HepG2 (cell line): Measurements from ENCODE around the gene YAP1. TPM values are rescaled to one million over a fixed set of nuclear protein-coding genes. Genes with fewer than 3 reads are reported as not detected.

Experiments used
- ATAC-seq: fragments of 200-7000 bp; cut with Tn5 transposase; 3 replicates; pipeline ENCODE4 v1.9.1; 2020; ENCODE audit warnings: mild to moderate bottlenecking, moderate library complexity
- BruUV-seq: library from RNA; stranded (reverse); fragments of 400-500 nt; replicated peaks from 2 replicates; lab custom pipeline; 2021; lab: Mats Ljungman, UMichigan
- CTCF ChIA-PET: fragments of 300-600 bp; formaldehyde crosslinking; extraction: SDS; loops from one replicate; lab custom pipeline; 2021; ENCODE audit warnings: low total read pairs, inconsistent platforms, low intra/inter-chr PET ratio; lab: Yijun Ruan, JAX
- POLR2A ChIA-PET: fragments of 350-600 bp; sonication (Branson Sonifier 250); formaldehyde crosslinking; loops from one replicate; lab custom pipeline; 2020; ENCODE audit warnings: antibody characterized with exemption, inconsistent platforms; lab: Yijun Ruan, JAX
- DNase-seq: peaks from one replicate; pipeline ENCODE4 v3.0.0-alpha.2; 2015; ENCODE audit warnings: low spot score
- FAIRE-seq: peaks from 3 replicates; lab custom pipeline; 2011; peaks lifted over from hg19 to GRCh38; lab: Jason Lieb, UNC
- H2AFZ ChIP-seq: one replicate; pipeline ENCODE4 v1.6.1; 2011; ENCODE audit warnings: low read length, inconsistent platforms
- H3K27ac ChIP-seq: fragments of 300-600 bp; 3 replicates; pipeline ENCODE4 v1.8.0; 2011; ENCODE audit warnings: mixed run types, mild to moderate bottlenecking, mixed read lengths, low read length, inconsistent platforms; ENCODE audit not compliant: insufficient read depth; ENCODE audit errors: extremely low read length
- H3K27me3 ChIP-seq, 2 experiments: fragments of 200-600 bp in 1 of 2; 2 replicates in 1 of 2; 3 replicates in 1 of 2; pipeline versions ENCODE4 v1.6.0 to v1.8.0; 2011; ENCODE audit warnings: low read length in 2 of 2, mild to moderate bottlenecking in 2 of 2, moderate library complexity in 2 of 2, inconsistent platforms in 1 of 2; ENCODE audit not compliant: insufficient read depth in 2 of 2, control insufficient read depth in 1 of 2
- H3K36me3 ChIP-seq, 2 experiments: fragments of 200-600 bp in 1 of 2; replicated peaks in 1 of 2; 2 replicates in 1 of 2; 3 replicates in 1 of 2; pipeline versions ENCODE4 v1.5.1 to v1.8.0; 2011; ENCODE audit warnings: low read length in 2 of 2, inconsistent platforms in 1 of 2; ENCODE audit not compliant: insufficient read depth in 2 of 2, control insufficient read depth in 1 of 2
- H3K4me1 ChIP-seq: 2 replicates; pipeline ENCODE4 v1.5.1; 2012; ENCODE audit warnings: low read length, inconsistent platforms; ENCODE audit not compliant: insufficient read depth
- H3K4me2 ChIP-seq: 2 replicates; pipeline ENCODE4 v1.6.0; 2011; ENCODE audit warnings: low read depth, low read length, inconsistent platforms
- H3K4me3 ChIP-seq, 3 experiments: fragments of 200-600 bp in 1 of 3; sonication (generic), shearing (Covaris generic) in 1 of 3; replicated peaks in 1 of 3; 2 replicates each; pipeline ENCODE4 v1.5.1; 2011 to 2016; ENCODE audit warnings: low read length in 3 of 3, inconsistent platforms in 2 of 3, low read depth in 2 of 3, mild to moderate bottlenecking in 2 of 3, control low read depth in 1 of 3, mixed read lengths in 1 of 3; ENCODE audit not compliant: insufficient read depth in 1 of 3
- H3K79me2 ChIP-seq: one replicate; pipeline ENCODE4 v1.6.1; 2011; ENCODE audit warnings: low read length, inconsistent platforms; ENCODE audit not compliant: insufficient read depth
- H3K9ac ChIP-seq: 2 replicates; pipeline ENCODE4 v1.6.0; 2011; ENCODE audit warnings: mild to moderate bottlenecking, low read depth, low read length, inconsistent platforms; ENCODE audit not compliant: insufficient read depth
- H3K9me3 ChIP-seq: 2 replicates; pipeline ENCODE4 v1.5.1; 2012; ENCODE audit warnings: mild to moderate bottlenecking, low read length
- H4K20me1 ChIP-seq: 2 replicates; pipeline ENCODE4 v1.6.0; 2011; ENCODE audit warnings: inconsistent platforms, mild to moderate bottlenecking, low read length, moderate library complexity; ENCODE audit not compliant: insufficient read depth
- DZIP1 ChIP-seq: sonication (generic); formaldehyde crosslinking; IDR thresholded peaks from 2 replicates; pipeline ENCODE4 v1.5.0; 2020; ENCODE audit warnings: mild to moderate bottlenecking, missing genetic modification reagents
- MTA1 ChIP-seq: sonication (generic); formaldehyde crosslinking; IDR thresholded peaks from 2 replicates; pipeline ENCODE4 v1.4.0; 2020; ENCODE audit warnings: missing genetic modification reagents, mild to moderate bottlenecking, borderline replicate concordance
- PHF21A ChIP-seq: sonication (generic); formaldehyde crosslinking; IDR thresholded peaks from 2 replicates; pipeline ENCODE4 v1.5.0; 2020; ENCODE audit warnings: mild to moderate bottlenecking, missing genetic modification reagents
- PITX1 ChIP-seq: sonication (generic); formaldehyde crosslinking; IDR thresholded peaks from 2 replicates; pipeline ENCODE4 v1.5.1; 2020; ENCODE audit warnings: mild to moderate bottlenecking, missing genetic modification reagents
- U2AF1 ChIP-seq: fragments of 200-400 bp; formaldehyde crosslinking; optimal IDR thresholded peaks from 2 replicates; pipeline ENCODE3; 2017; ENCODE audit warnings: mild to moderate bottlenecking, low read depth, low read length
- ZFP90 ChIP-seq: sonication (generic); formaldehyde crosslinking; IDR thresholded peaks from 2 replicates; pipeline ENCODE4 v1.8.0; 2022; ENCODE audit warnings: missing genetic modification reagents, mild to moderate bottlenecking, inconsistent platforms, borderline replicate concordance
- ZNF564 ChIP-seq: sonication (generic); formaldehyde crosslinking; IDR thresholded peaks from 2 replicates; pipeline ENCODE4 v1.8.1; 2023; ENCODE audit warnings: mild to moderate bottlenecking, missing genetic modification reagents
- ZNF569 ChIP-seq: sonication (generic); formaldehyde crosslinking; IDR thresholded peaks from 2 replicates; pipeline ENCODE4 v1.5.0; 2020; ENCODE audit warnings: mild to moderate bottlenecking, missing genetic modification reagents, moderate library complexity, borderline replicate concordance
- WGBS: methylation state at CpG from one replicate; pipeline ENCODE4 v1.1.6; 2017; ENCODE audit warnings: low lambda C conversion rate; 5-methylcytosine and 5-hydroxymethylcytosine counted together
- in situ Hi-C: cut with HindIII; loops from 2 replicates; pipeline ENCODE4 v1.10.0; 2017; ENCODE audit warnings: low pct_unique_long_range_greater_than_20kb; ENCODE audit not compliant: extremely low pct_ligation_motif_present
- intact Hi-C: fragments of 100-400 bp; cut with micrococcal nuclease; formaldehyde crosslinking; loops from one replicate; pipeline ENCODE4 v1.10.0; 2022; ENCODE audit not compliant: unreplicated experiment
- polyA plus RNA-seq, 8 experiments: library from polyadenylated mRNA; depleted of rRNA in 3 of 8; stranded (reverse) in 7 of 8; unstranded in 1 of 8; fragments of >200 nt; fragmentation: Illumina TruSeq in 4 of 8; extraction: Trizol in 4 of 8; gene quantifications; 2 replicates each; pipeline versions ENCODE4 v1.2.1 to v1.2.3, GENCODE V29; 2011 to 2016; ENCODE audit warnings: low read depth in 4 of 8, missing spikeins in 1 of 8, mixed read lengths in 1 of 8; ENCODE audit not compliant: insufficient read depth in 1 of 8
- total RNA-seq, 5 experiments: library from RNA; depleted of rRNA; stranded (reverse); fragments of >200 nt; fragmentation: Illumina TruSeq; extraction: Trizol; gene quantifications; 2 replicates each; pipeline ENCODE4 v1.2.3, GENCODE V29; 2016; ENCODE audit warnings: low read depth in 1 of 5

Gene YAP1
- total and polyA plus RNA-seq, 2 of the 13 experiments (the other 11 are each of a cell fraction or from before 2014, with no cell fraction given) = 59.5 to 91.0 TPM

GRCh38 chr11:102147015-102147414, 36.8 kb downstream of the YAP1 start:
- Histone ChIP-seq H3K36me3 (peaks cover 6 to 25% of the 10 kb centered on the region in 2 experiments; a peak in 4 of 5 replicates), H3K4me2 (no peak overlapping the region), H3K79me2 (peaks cover 99% of the 10 kb centered on the region), H3K4me1 (peaks cover 67% of the 10 kb centered on the region), H3K27me3 (no peaks in the 10 kb centered on the region), H2AFZ (no peak overlapping the region), H4K20me1 (peaks cover 29% of the 10 kb centered on the region), H3K4me3 (no peak overlapping the region), H3K9me3 (no peaks in the 10 kb centered on the region), H3K27ac (peak overlapping the region; percentile 4), H3K9ac (no peak overlapping the region)
- intact Hi-C loops (no loop called here), in situ Hi-C loops (no loop called here)
- DNase-seq (no peak), ATAC-seq (no peak), FAIRE-seq (no peak)
- ChIA-PET CTCF (no interaction called here), POLR2A (no interaction called here)
- TF ChIP-seq U2AF1 (no peak), DZIP1 (CRISPR knock-in tag) (no peak), PITX1 (no peak)
- 90% methylated on average over 4 of the region's 4 CpGs for WGBS
- BruUV-seq = no TSS peak

- H3K36me3 ChIP-seq = peaks cover 8 to 31% of the 10 kb centered on the region in 2 experiments
- peaks cover 74% of the 10 kb centered on the region for H3K4me1 ChIP-seq
- H4K20me1 ChIP-seq = peaks cover 30% of the 10 kb centered on the region
- no peak overlapping the region for H3K9ac ChIP-seq
- H3K27ac ChIP-seq = no peak overlapping the region
- CTCF ChIA-PET = no interaction called here
- ATAC-seq (no peak), FAIRE-seq (no peak), DNase-seq (no peak)
- H3K27me3 ChIP-seq = no peaks in the 10 kb centered on the region
- H3K9me3 ChIP-seq = no peaks in the 10 kb centered on the region
- TF ChIP-seq ZFP90 (CRISPR knock-in tag) (no peak), PHF21A (CRISPR knock-in tag) (no peak), MTA1 (CRISPR knock-in tag) (no peak), ZNF564 (CRISPR knock-in tag) (no peak), ZNF569 (CRISPR knock-in tag) (no peak)
- POLR2A ChIA-PET = interaction anchor here (0.6 to 1.4 kb wide), 2 partner anchors 9 to 287 kb away, joined by 3 read pairs; no protein-coding TSS in a partner anchor
- in situ Hi-C loops = no loop called here
- H2AFZ ChIP-seq = no peak overlapping the region
- peaks cover 99% of the 10 kb centered on the region for H3K79me2 ChIP-seq
- H3K4me3 ChIP-seq = no peak overlapping the region
- 91% methylated on average over 2 of the region's 2 CpGs for WGBS
- H3K4me2 ChIP-seq = no peak overlapping the region
- intact Hi-C loops = no loop called here
- BruUV-seq = no TSS peak
Measured at GRCh38 chr11:102147632-102148031, 37.4 kb downstream of the YAP1 start.
